Gastrocnemius medialis (tissue), 4 donors: ENCODE data around the gene SEPTIN10. TPM values are rescaled to one million over a fixed set of nuclear protein-coding genes. Genes with fewer than 3 reads are reported as not detected.

Experiments used
- ATAC-seq, 2 donors: fragments of 150-250 bp; one replicate each; pipeline ENCODE4 v1.9.1; 2016
- DNase-seq, 2 donors: peaks; one replicate each; pipeline ENCODE4 v3.0.0-alpha.2; 2019
- H3K27ac ChIP-seq, 4 donors: fragments of 200-600 bp; sonication (generic); 1 replicate in 1 of 4; 2 replicates in 3 of 4; pipeline ENCODE4 v1.5.1; 2016 to 2018; ENCODE audit warnings: mild to moderate bottlenecking in 2 of 4, moderate library complexity in 1 of 4
- H3K27me3 ChIP-seq, 3 donors: fragments of 200-600 bp; sonication (generic) in 2 of 3; 1 replicate in 1 of 3; 2 replicates in 2 of 3; pipeline versions ENCODE4 v1.5.1 to v1.6.0; 2016 to 2019; ENCODE audit warnings: mild to moderate bottlenecking in 1 of 3, moderate library complexity in 1 of 3
- H3K36me3 ChIP-seq, 2 donors: fragments of 200-600 bp; sonication (generic) in 1 of 2; one replicate each; pipeline ENCODE4 v1.5.1; 2017 to 2018
- H3K4me1 ChIP-seq, 2 donors: fragments of 200-600 bp; sonication (generic) in 1 of 2; one replicate each; pipeline ENCODE4 v1.5.1; 2016 to 2017; ENCODE audit warnings: mild to moderate bottlenecking in 2 of 2
- H3K4me3 ChIP-seq, 4 donors: fragments of 200-600 bp; sonication (generic) in 3 of 4; 1 replicate in 1 of 4; 2 replicates in 3 of 4; pipeline ENCODE4 v1.5.1; 2016 to 2019; ENCODE audit warnings: mild to moderate bottlenecking in 2 of 4
- H3K9me3 ChIP-seq, 3 donors: fragments of 200-600 bp; sonication (generic) in 2 of 3; 1 replicate in 1 of 3; 2 replicates in 2 of 3; pipeline ENCODE4 v1.5.1; 2016 to 2019
- CTCF ChIP-seq, 5 experiments: fragments of 450-650 bp in 3 of 5; fragments of 200-600 bp in 2 of 5; sonication (generic) in 2 of 5; IDR thresholded peaks in 4 of 5; conservative IDR thresholded peaks in 1 of 5; 1 replicate in 4 of 5; 2 replicates in 1 of 5; pipeline ENCODE4 v1.5.1; 2016 to 2019; ENCODE audit warnings: antibody characterized with exemption in 5 of 5, mild to moderate bottlenecking in 3 of 5, moderate library complexity in 3 of 5
- POLR2A ChIP-seq, 2 donors: fragments of 450-650 bp; IDR thresholded peaks; one replicate each; pipeline ENCODE4 v1.6.1; 2017; ENCODE audit warnings: antibody characterized with exemption in 2 of 2, mild to moderate bottlenecking in 2 of 2, moderate library complexity in 2 of 2
- in situ Hi-C, 4 donors: fragments of 200-750 bp; cut with MboI; loops; one replicate each; pipeline versions ENCODE4 v1.15.0 to v1.8.0; 2017; ENCODE audit warnings: low sequenced_read_pairs in 4 of 4
- intact Hi-C: fragments of 100-400 bp; cut with DNase I; formaldehyde crosslinking; loops from one replicate; pipeline ENCODE4 v1.15.1; 2023; ENCODE audit warnings: low total_unique reads
- total RNA-seq, 4 donors: library from RNA; depleted of rRNA; stranded (reverse); fragments of >200 nt; gene quantifications; one replicate each; pipeline versions ENCODE4 v1.1.0 to v1.2.3, GENCODE V29; 2016

SEPTIN10 gene
- total RNA-seq, 4 donors from 2014 or later: 22.3 to 39.4 (median 29.6) TPM

- no peak overlapping the region for H3K27ac ChIP-seq
- no peaks in the 10 kb centered on the region for H3K4me1 ChIP-seq
- no peaks in the 10 kb centered on the region for H3K27me3 ChIP-seq
- intact Hi-C loops (no loop called here), in situ Hi-C loops (no loop called here)
- no peaks in the 10 kb centered on the region for H3K36me3 ChIP-seq
- DNase-seq (no peak), ATAC-seq (no peak)
- no peaks in the 10 kb centered on the region for H3K9me3 ChIP-seq
- no peak overlapping the region for H3K4me3 ChIP-seq
- no peak for TF ChIP-seq CTCF (IDR thresholded peaks at IDR 0.05 in 4 of 5, conservative IDR thresholded peaks at IDR 0.05 in 1 of 5)
- no peak for TF ChIP-seq POLR2A (IDR thresholded peaks at IDR 0.05)
These were observed 25.0 kb upstream of the SEPTIN10 start for GRCh38 chr2:109638795-109639194.

- H3K36me3 ChIP-seq: no peaks in the 10 kb centered on the region
- no peak overlapping the region for H3K4me3 ChIP-seq
- TF ChIP-seq CTCF (IDR thresholded peaks at IDR 0.05 in 4 of 5, conservative IDR thresholded peaks at IDR 0.05 in 1 of 5): no peak
- no peak for TF ChIP-seq POLR2A (IDR thresholded peaks at IDR 0.05)
- ATAC-seq: no peak
- no peaks in the 10 kb centered on the region for H3K9me3 ChIP-seq
- no peaks in the 10 kb centered on the region for H3K27me3 ChIP-seq
- no peaks in the 10 kb centered on the region for H3K4me1 ChIP-seq
- no peak overlapping the region for H3K27ac ChIP-seq
- DNase-seq: no peak
- in situ Hi-C loops: no loop called here
- intact Hi-C loops: no loop called here
These were observed 24.2 kb upstream of the SEPTIN10 start for GRCh38 chr2:109637749-109638570.

- Histone ChIP-seq H3K4me3 (no peak overlapping the region), H3K36me3 (no peaks in the 10 kb centered on the region), H3K27me3 (no peaks in the 10 kb centered on the region), H3K4me1 (no peaks in the 10 kb centered on the region), H3K9me3 (no peaks in the 10 kb centered on the region), H3K27ac (no peak overlapping the region)
- in situ Hi-C loops: no loop called here
- no peak for DNase-seq
- TF ChIP-seq POLR2A (IDR thresholded peaks at IDR 0.05) (no peak), CTCF (IDR thresholded peaks at IDR 0.05 in 4 of 5, conservative IDR thresholded peaks at IDR 0.05 in 1 of 5) (no peak)
- intact Hi-C loops: no loop called here
- peak; percentile 33 to 42 for ATAC-seq
These were observed 22.6 kb upstream of the SEPTIN10 start for GRCh38 chr2:109636317-109636716.

GRCh38 chr2:109635426-109636304, 21.9 kb upstream of the SEPTIN10 start:
- Histone ChIP-seq H3K27me3 (no peaks in the 10 kb centered on the region), H3K36me3 (no peaks in the 10 kb centered on the region), H3K4me3 (no peak overlapping the region), H3K9me3 (no peaks in the 10 kb centered on the region), H3K4me1 (no peaks in the 10 kb centered on the region), H3K27ac (no peak overlapping the region)
- DNase-seq: no peak
- ATAC-seq: no peak
- intact Hi-C loops: no loop called here
- in situ Hi-C loops: no loop called here
- TF ChIP-seq CTCF (IDR thresholded peaks at IDR 0.05 in 4 of 5, conservative IDR thresholded peaks at IDR 0.05 in 1 of 5): no peak
- TF ChIP-seq POLR2A (IDR thresholded peaks at IDR 0.05): no peak
